Skin epidermis (tissue), 12 donors: Measurements from ENCODE around the gene TBC1D23.
"Not testable (repeated sequence)": the region's sequence is repeated elsewhere in the genome, so short reads cannot be mapped to it uniquely, and the experiment has no call there.

Experiments
- H3K27ac ChIP-seq, 21 experiments: fragments of 200-600 bp; sonication (generic) in 11 of 21; one replicate each; pipeline ENCODE4 v1.5.0; 2020; ENCODE audit warnings: mild to moderate bottlenecking in 3 of 21, inconsistent platforms in 2 of 21, moderate library complexity in 2 of 21
- H3K4me3 ChIP-seq, 7 experiments: fragments of 200-600 bp; sonication (generic) in 2 of 7; one replicate each; pipeline ENCODE4 v1.5.0; 2020; ENCODE audit warnings: inconsistent platforms in 2 of 7, mild to moderate bottlenecking in 2 of 7, moderate library complexity in 1 of 7

Gene TBC1D23

GRCh38 chr3:100260685-100261484 is at the start of gene TBC1D23:
TBC1D23 (plus strand) TSS chr3:100260992; CDS start chr3:100261019, 27 bp downstream.
- Histone ChIP-seq H3K27ac (peak within 1 kb of the TSS; percentile 75 to 99 (median 95)), H3K4me3 (peak within 1 kb of the TSS; percentile 54 to 98 (median 78))

GRCh38 chr3:100213891-100214573 is 46.8 kb upstream of the TBC1D23 start:
- Histone ChIP-seq H3K4me3 (no peak overlapping the region), H3K27ac (no peak overlapping the region)

GRCh38 chr3:100214574-100214964 is 46.2 kb upstream of the TBC1D23 start:
- no peak overlapping the region for H3K4me3 ChIP-seq
- no peak overlapping the region for H3K27ac ChIP-seq

GRCh38 chr3:100216713-100217112 is 44.1 kb upstream of the TBC1D23 start:
- Histone ChIP-seq H3K4me3 (no peak overlapping the region), H3K27ac (peak overlapping the region in 4 of 21 experiments; percentile 29 to 62 (median 50))

GRCh38 chr3:100221159-100221558 is 39.6 kb upstream of the TBC1D23 start:
- no peak overlapping the region for H3K27ac ChIP-seq
- H3K4me3 ChIP-seq = no peak overlapping the region

- no peak overlapping the region for H3K27ac ChIP-seq
- no peak overlapping the region for H3K4me3 ChIP-seq
Observed at GRCh38 chr3:100225193-100225592, 35.6 kb upstream of the TBC1D23 start.

- H3K27ac ChIP-seq = peak overlapping the region in 2 of 21 experiments; percentile 23 to 58
- no peak overlapping the region for H3K4me3 ChIP-seq
Observed at GRCh38 chr3:100225883-100226282, 34.9 kb upstream of the TBC1D23 start.

GRCh38 chr3:100226712-100227429 is 33.9 kb upstream of the TBC1D23 start:
- Histone ChIP-seq H3K27ac (peak overlapping the region in 4 of 21 experiments; percentile 14 to 72 (median 38)), H3K4me3 (no peak overlapping the region)

- H3K27ac ChIP-seq = peak overlapping the region in 3 of 21 experiments; percentile 22 to 72 (median 55)
- no peak overlapping the region for H3K4me3 ChIP-seq
Observed at GRCh38 chr3:100227511-100227921, 33.3 kb upstream of the TBC1D23 start.

GRCh38 chr3:100228247-100228646 is 32.5 kb upstream of the TBC1D23 start:
- H3K27ac ChIP-seq = no peak overlapping the region
- H3K4me3 ChIP-seq = no peak overlapping the region

- not testable (repeated sequence) for H3K27ac ChIP-seq, H3K4me3 ChIP-seq
Observed at GRCh38 chr3:100229188-100229587, 31.6 kb upstream of the TBC1D23 start.

- Histone ChIP-seq H3K27ac (no peak overlapping the region), H3K4me3 (no peak overlapping the region)
Observed at GRCh38 chr3:100230710-100231109, 30.1 kb upstream of the TBC1D23 start.

GRCh38 chr3:100231668-100232067 is 29.1 kb upstream of the TBC1D23 start:
- Histone ChIP-seq H3K27ac (no peak overlapping the region), H3K4me3 (no peak overlapping the region)

- H3K27ac ChIP-seq = no peak overlapping the region
- H3K4me3 ChIP-seq = no peak overlapping the region
Observed at GRCh38 chr3:100234364-100234763, 26.4 kb upstream of the TBC1D23 start.

GRCh38 chr3:100238599-100238998 is 22.2 kb upstream of the TBC1D23 start:
- H3K27ac ChIP-seq = no peak overlapping the region
- no peak overlapping the region for H3K4me3 ChIP-seq

- not testable (repeated sequence) for H3K27ac ChIP-seq, H3K4me3 ChIP-seq
Observed at GRCh38 chr3:100242471-100242870, 18.3 kb upstream of the TBC1D23 start.

- Histone ChIP-seq H3K4me3 (no peak overlapping the region), H3K27ac (no peak overlapping the region)
Observed at GRCh38 chr3:100244264-100244663, 16.5 kb upstream of the TBC1D23 start.

- Histone ChIP-seq H3K4me3 (no peak overlapping the region), H3K27ac (no peak overlapping the region)
Observed at GRCh38 chr3:100245136-100245535, 15.7 kb upstream of the TBC1D23 start.

GRCh38 chr3:100245927-100246326 is 14.9 kb upstream of the TBC1D23 start:
- Histone ChIP-seq H3K4me3 (no peak overlapping the region), H3K27ac (no peak overlapping the region)

- H3K27ac ChIP-seq = no peak overlapping the region
- no peak overlapping the region for H3K4me3 ChIP-seq
Observed at GRCh38 chr3:100246999-100247398, 13.8 kb upstream of the TBC1D23 start.
